GM12891 (cell line): ENCODE measurements around the gene SCARB2.

ENCODE experiments used
- SPI1 ChIP-seq: IDR thresholded peaks from 2 replicates; pipeline ENCODE4 v1.6.1; 2011; ENCODE audit warnings: low read depth, low read length, control low read depth
- TAF1 ChIP-seq: IDR thresholded peaks from 2 replicates; pipeline ENCODE4 v1.6.1; 2011; ENCODE audit warnings: low read depth, low read length, control low read depth

DNA sequence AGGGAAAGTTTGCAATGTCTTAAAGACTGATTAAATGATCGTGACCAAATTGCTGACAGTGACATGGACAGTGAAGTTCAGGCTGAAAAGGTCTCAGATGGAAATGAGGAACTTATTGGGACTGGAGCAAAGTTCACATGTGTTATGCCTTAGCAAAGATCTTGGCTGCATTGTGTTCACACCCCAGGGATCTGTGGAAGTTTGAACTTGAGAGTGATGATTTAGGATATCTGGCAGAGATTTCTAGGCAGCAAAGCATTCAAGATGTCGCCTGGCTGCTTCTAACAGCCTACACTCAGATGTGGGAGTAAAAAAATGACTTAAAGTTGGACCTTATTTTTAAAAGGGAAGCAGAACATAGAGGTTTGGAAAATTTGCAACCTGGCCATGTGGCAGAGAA, 21.4 kb downstream of the SCARB2 start:
- TF ChIP-seq TAF1: no peak
- TF ChIP-seq SPI1: no peak
